Tibial nerve (tissue), 4 donors: ENCODE data around the gene ESRRG.

Experiments used
- CTCF ChIP-seq, 5 experiments: fragments of 200-600 bp in 3 of 5; fragments of 450-650 bp in 2 of 5; sonication (generic) in 3 of 5; IDR thresholded peaks; one replicate each; pipeline ENCODE4 v1.5.1; 2016 to 2019; ENCODE audit warnings: antibody characterized with exemption in 5 of 5, mild to moderate bottlenecking in 3 of 5, moderate library complexity in 2 of 5
- EP300 ChIP-seq, 2 donors: sonication (generic); formaldehyde crosslinking; IDR thresholded peaks; one replicate each; pipeline ENCODE4 v1.6.1; 2017; ENCODE audit warnings: antibody characterized with exemption in 2 of 2, mild to moderate bottlenecking in 1 of 2
- POLR2A ChIP-seq, 2 donors: fragments of 450-650 bp; IDR thresholded peaks; one replicate each; pipeline ENCODE4 v1.6.1; 2017; ENCODE audit warnings: antibody characterized with exemption in 2 of 2, mild to moderate bottlenecking in 2 of 2, moderate library complexity in 2 of 2

DNA sequence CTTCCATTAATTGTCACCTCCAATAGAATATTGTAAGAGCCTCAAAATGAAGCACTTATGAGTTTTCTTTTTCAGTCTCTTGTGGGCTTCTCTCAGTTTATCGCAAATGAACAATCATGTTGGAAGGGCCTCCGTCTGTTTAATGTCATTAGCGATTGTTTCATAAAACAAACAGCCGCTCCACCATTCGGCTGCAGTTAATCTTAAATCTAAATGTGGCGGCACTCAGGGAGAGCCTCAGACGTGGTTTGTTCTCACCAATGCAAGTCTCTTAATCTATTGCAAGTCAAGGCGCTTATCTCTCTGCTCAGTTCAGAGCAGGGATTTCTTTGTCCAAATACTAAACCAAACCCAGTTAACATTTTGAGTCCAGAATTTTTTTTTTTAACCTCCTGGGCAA, 34.9 kb upstream of the ESRRG start:
- TF ChIP-seq POLR2A (IDR thresholded peaks at IDR 0.05) (no peak), CTCF (IDR thresholded peaks at IDR 0.05) (no peak), EP300 (IDR thresholded peaks at IDR 0.05) (no peak)
